Stimulated activated CD4-positive, alpha-beta T cell treated with anti-CD3 and anti-CD28 coated beads, Interleukin-2, amount 100 ng/mL, for 48 hours (primary cell): Measurements from ENCODE around the gene SOCS6.
"Not testable (repeated sequence)": the region's sequence is repeated elsewhere in the genome, so short reads cannot be mapped to it uniquely, and the experiment has no call there.

ENCODE experiments used
- DNase-seq, 2 donors: peaks; one replicate each; pipeline ENCODE4 v3.0.0-alpha.2; 2020

Gene SOCS6

GRCh38 chr18:70363861-70364260, 75.0 kb downstream of the SOCS6 start:
- no peak for DNase-seq

- DNase-seq = no peak
These were observed 76.5 kb downstream of the SOCS6 start for GRCh38 chr18:70365361-70365760.

GRCh38 chr18:70366174-70366573, 77.3 kb downstream of the SOCS6 start:
- DNase-seq = no peak

GRCh38 chr18:70366670-70367069, 77.8 kb downstream of the SOCS6 start:
- DNase-seq = no peak

GRCh38 chr18:70367344-70367743, 78.5 kb downstream of the SOCS6 start:
- not testable (repeated sequence) for DNase-seq

- DNase-seq = no peak
These were observed 80.1 kb downstream of the SOCS6 start for GRCh38 chr18:70368903-70369302.

- DNase-seq = no peak
These were observed 82.2 kb downstream of the SOCS6 start for GRCh38 chr18:70370762-70371733.

GRCh38 chr18:70371908-70372307, 83.1 kb downstream of the SOCS6 start:
- no peak for DNase-seq

GRCh38 chr18:70372450-70373041, 83.7 kb downstream of the SOCS6 start:
- no peak for DNase-seq

GRCh38 chr18:70373042-70373519, 84.2 kb downstream of the SOCS6 start:
- DNase-seq = no peak

GRCh38 chr18:70374154-70374553, 85.3 kb downstream of the SOCS6 start:
- DNase-seq = no peak

GRCh38 chr18:70376137-70376913, 87.5 kb downstream of the SOCS6 start:
- DNase-seq = no peak

- DNase-seq = no peak
These were observed 88.0 kb downstream of the SOCS6 start for GRCh38 chr18:70376914-70377258.

- DNase-seq = no peak
These were observed 88.5 kb downstream of the SOCS6 start for GRCh38 chr18:70377317-70377799.

GRCh38 chr18:70377857-70378701, 89.2 kb downstream of the SOCS6 start:
- no peak for DNase-seq
